GM18909 (cell line): ENCODE data around the gene KSR2.
"Not testable (repeated sequence)": the region's sequence is repeated elsewhere in the genome, so short reads cannot be mapped to it uniquely, and the experiment has no call there.

ENCODE experiments used
- ATAC-seq: cut with Tn5 transposase; IDR thresholded peaks from one replicate; pipeline ENCODE4 v1.9.1; 2021; ENCODE audit warnings: mild to moderate bottlenecking; ENCODE audit not compliant: unreplicated experiment, poor library complexity

The KSR2 gene

GRCh38 chr12:117662620-117663395 is 306.0 kb downstream of the KSR2 start:
- ATAC-seq = no peak

GRCh38 chr12:117662220-117662619 is 306.6 kb downstream of the KSR2 start:
- ATAC-seq = no peak

- no peak for ATAC-seq
These were observed 307.3 kb downstream of the KSR2 start for GRCh38 chr12:117661471-117661870.

- ATAC-seq = no peak
These were observed 307.9 kb downstream of the KSR2 start for GRCh38 chr12:117660896-117661295.

GRCh38 chr12:117658226-117658625 is 310.6 kb downstream of the KSR2 start:
- no peak for ATAC-seq

GRCh38 chr12:117649796-117650195 is 319.0 kb downstream of the KSR2 start:
- no peak for ATAC-seq

- no peak for ATAC-seq
These were observed 322.3 kb downstream of the KSR2 start for GRCh38 chr12:117646520-117646919.

- ATAC-seq = no peak
These were observed 323.3 kb downstream of the KSR2 start for GRCh38 chr12:117645473-117645872.

GRCh38 chr12:117643971-117644370 is 324.8 kb downstream of the KSR2 start:
- ATAC-seq = no peak

GRCh38 chr12:117641885-117642284 is 326.9 kb downstream of the KSR2 start:
- ATAC-seq = no peak

GRCh38 chr12:117640511-117640910 is 328.3 kb downstream of the KSR2 start:
- no peak for ATAC-seq

GRCh38 chr12:117629454-117629853 is 339.3 kb downstream of the KSR2 start:
- ATAC-seq = no peak

GRCh38 chr12:117628711-117629110 is 340.1 kb downstream of the KSR2 start:
- not testable (repeated sequence) for ATAC-seq

GRCh38 chr12:117622741-117623140 is 346.0 kb downstream of the KSR2 start:
- ATAC-seq = no peak

- ATAC-seq = no peak
These were observed 346.7 kb downstream of the KSR2 start for GRCh38 chr12:117622087-117622486.

GRCh38 chr12:117607778-117608177 is 361.0 kb downstream of the KSR2 start:
- no peak for ATAC-seq

- ATAC-seq = no peak
These were observed 361.8 kb downstream of the KSR2 start for GRCh38 chr12:117606945-117607344.

- no peak for ATAC-seq
These were observed 362.8 kb downstream of the KSR2 start for GRCh38 chr12:117606024-117606423.

GRCh38 chr12:117603316-117604113 is 365.3 kb downstream of the KSR2 start:
- ATAC-seq = no peak

- no peak for ATAC-seq
These were observed 368.9 kb downstream of the KSR2 start for GRCh38 chr12:117599849-117600248.

GRCh38 chr12:117596968-117597367 is 371.8 kb downstream of the KSR2 start:
- no peak for ATAC-seq

GRCh38 chr12:117595751-117596150 is 373.0 kb downstream of the KSR2 start:
- ATAC-seq = no peak
